BJ (cell line): ENCODE data around the gene SPACA9. TPM values are rescaled to one million over a fixed set of nuclear protein-coding genes. Genes with fewer than 3 reads are reported as not detected.

Source experiments
- CTCF ChIA-PET: fragments of 350-600 bp; formaldehyde crosslinking; extraction: SDS; loops from one replicate; lab custom pipeline; 2021; ENCODE audit warnings: antibody characterized with exemption, inconsistent platforms; lab: Yijun Ruan, JAX
- POLR2A ChIA-PET: fragments of 300-600 bp; sonication (Branson Sonifier 250); formaldehyde crosslinking; extraction: SDS; loops from one replicate; lab custom pipeline; 2021; ENCODE audit warnings: antibody characterized with exemption; lab: Charles Lee
- DNase-seq: peaks from one replicate; pipeline ENCODE4 v3.0.0-alpha.2; 2011; ENCODE audit warnings: low read depth
- H3K27me3 ChIP-seq: 2 replicates; pipeline ENCODE4 v1.6.0; 2011; ENCODE audit warnings: low read length; ENCODE audit not compliant: control insufficient read depth, insufficient read depth
- H3K36me3 ChIP-seq: 2 replicates; pipeline ENCODE4 v1.5.1; 2011; ENCODE audit warnings: low read length; ENCODE audit not compliant: control insufficient read depth, insufficient read depth
- H3K4me3 ChIP-seq: 2 replicates; pipeline ENCODE4 v1.5.1; 2011; ENCODE audit warnings: low read depth, mild to moderate bottlenecking, control low read depth, low read length
- polyA plus RNA-seq: library from polyadenylated mRNA; depleted of rRNA; stranded (reverse); fragments of >200 nt; gene quantifications from 2 replicates; pipeline ENCODE4 v1.2.3, GENCODE V29; 2011
- TF ChIP-seq, protein P1 (sequence below): IDR thresholded peaks from 2 replicates; pipeline ENCODE4 v1.5.1; 2011; ENCODE audit warnings: low read depth, mild to moderate bottlenecking, control low read depth, inconsistent platforms, low read length, moderate library complexity; ENCODE audit not compliant: insufficient read depth

The SPACA9 gene
- polyA plus RNA-seq, 1 experiment, result 5.1 TPM

DNA sequence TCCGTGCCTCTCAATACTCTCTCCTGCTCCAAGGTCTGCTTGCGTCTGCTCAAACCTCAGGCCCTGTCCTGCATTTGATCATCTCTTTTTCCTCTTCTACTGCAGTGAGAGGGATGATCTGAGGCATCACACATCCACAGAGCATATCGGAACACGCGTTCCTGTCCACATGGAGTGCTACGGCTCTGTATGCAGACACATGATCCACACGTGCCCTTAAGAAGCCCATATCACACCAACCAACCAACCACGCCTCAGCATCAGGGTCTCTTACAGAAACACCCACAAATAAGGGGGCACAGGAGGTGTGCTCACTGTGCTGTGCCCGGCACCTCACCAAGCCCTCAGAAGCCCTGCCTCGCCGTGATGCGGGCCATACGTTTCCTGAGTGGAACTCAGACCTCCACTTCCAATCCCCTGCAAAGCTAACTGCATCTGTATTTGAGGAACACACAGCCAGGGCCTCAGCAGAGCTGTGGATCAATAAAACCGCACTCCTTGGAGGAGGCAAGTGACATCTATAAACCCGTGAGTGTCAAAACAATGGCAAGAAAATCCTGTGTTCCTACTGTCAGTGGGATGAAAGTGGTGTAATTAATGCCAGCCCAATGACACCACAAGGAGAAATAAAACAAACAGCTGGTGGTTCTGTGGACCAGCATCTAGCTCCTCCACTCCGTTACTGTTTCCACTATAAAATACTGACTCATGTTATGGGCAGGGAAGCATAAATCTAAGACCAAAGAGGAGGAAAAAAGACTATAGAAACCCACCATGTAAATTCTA lies 41.0 kb upstream of the SPACA9 start:
- Histone ChIP-seq H3K36me3 (no peaks in the 10 kb centered on the region), H3K4me3 (no peak overlapping the region), H3K27me3 (peaks cover 12% of the 10 kb centered on the region)
- CTCF ChIA-PET, result no interaction called here
- no peak for DNase-seq
- POLR2A ChIA-PET, result no interaction called here
- TF ChIP-seq, protein P1, sequence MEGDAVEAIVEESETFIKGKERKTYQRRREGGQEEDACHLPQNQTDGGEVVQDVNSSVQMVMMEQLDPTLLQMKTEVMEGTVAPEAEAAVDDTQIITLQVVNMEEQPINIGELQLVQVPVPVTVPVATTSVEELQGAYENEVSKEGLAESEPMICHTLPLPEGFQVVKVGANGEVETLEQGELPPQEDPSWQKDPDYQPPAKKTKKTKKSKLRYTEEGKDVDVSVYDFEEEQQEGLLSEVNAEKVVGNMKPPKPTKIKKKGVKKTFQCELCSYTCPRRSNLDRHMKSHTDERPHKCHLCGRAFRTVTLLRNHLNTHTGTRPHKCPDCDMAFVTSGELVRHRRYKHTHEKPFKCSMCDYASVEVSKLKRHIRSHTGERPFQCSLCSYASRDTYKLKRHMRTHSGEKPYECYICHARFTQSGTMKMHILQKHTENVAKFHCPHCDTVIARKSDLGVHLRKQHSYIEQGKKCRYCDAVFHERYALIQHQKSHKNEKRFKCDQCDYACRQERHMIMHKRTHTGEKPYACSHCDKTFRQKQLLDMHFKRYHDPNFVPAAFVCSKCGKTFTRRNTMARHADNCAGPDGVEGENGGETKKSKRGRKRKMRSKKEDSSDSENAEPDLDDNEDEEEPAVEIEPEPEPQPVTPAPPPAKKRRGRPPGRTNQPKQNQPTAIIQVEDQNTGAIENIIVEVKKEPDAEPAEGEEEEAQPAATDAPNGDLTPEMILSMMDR, result no peak

DNA sequence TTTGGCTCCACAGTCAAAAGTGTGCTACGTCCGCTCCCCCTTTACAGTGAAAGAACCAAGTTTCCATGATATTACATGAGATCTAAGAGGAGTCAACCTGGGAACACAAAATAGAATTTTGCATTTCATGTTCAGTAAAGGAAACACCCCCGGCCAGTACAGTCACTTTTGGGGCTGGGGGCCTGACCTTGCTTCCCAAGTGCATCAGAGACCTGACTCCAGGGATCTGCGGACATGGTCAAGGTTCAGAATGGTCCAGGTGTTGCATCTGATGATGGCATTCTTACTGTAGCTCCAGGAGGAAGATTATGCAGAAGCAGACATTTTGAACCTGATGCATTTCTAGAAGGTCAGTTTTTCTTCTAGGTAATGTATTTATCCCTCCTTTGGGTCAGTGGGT lies 40.4 kb upstream of the SPACA9 start:
- peaks cover 6% of the 10 kb centered on the region for H3K27me3 ChIP-seq
- CTCF ChIA-PET, result no interaction called here
- H3K4me3 ChIP-seq, result no peak overlapping the region
- TF ChIP-seq, protein P1, result no peak
- H3K36me3 ChIP-seq, result no peaks in the 10 kb centered on the region
- DNase-seq, result no peak
- POLR2A ChIA-PET, result no interaction called here

DNA sequence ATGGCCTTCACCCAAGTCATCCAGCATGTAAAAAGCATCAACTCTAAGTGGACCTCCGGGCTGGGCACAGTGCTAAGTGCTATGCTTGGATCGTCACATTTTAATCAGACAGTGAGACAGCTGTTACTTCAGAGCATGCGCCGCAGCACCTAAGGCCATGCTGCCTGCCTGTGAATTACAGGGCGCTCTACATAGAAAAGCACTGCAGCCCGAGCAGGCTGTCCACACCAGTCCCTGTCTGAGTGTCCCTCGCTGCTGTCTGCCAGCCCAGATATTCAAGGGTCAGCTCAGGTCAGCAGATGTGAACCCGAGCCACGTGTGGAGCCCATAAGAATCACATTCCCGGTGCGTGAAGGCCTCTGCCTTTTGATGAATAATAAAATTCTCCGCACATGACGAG lies 37.7 kb upstream of the SPACA9 start:
- ChIA-PET POLR2A (no interaction called here), CTCF (no interaction called here)
- no peaks in the 10 kb centered on the region for H3K36me3 ChIP-seq
- H3K4me3 ChIP-seq, result no peak overlapping the region
- no peak for DNase-seq
- H3K27me3 ChIP-seq, result no peaks in the 10 kb centered on the region; the same call in 1 of the 2 replicates
- TF ChIP-seq, protein P1, result no peak

DNA sequence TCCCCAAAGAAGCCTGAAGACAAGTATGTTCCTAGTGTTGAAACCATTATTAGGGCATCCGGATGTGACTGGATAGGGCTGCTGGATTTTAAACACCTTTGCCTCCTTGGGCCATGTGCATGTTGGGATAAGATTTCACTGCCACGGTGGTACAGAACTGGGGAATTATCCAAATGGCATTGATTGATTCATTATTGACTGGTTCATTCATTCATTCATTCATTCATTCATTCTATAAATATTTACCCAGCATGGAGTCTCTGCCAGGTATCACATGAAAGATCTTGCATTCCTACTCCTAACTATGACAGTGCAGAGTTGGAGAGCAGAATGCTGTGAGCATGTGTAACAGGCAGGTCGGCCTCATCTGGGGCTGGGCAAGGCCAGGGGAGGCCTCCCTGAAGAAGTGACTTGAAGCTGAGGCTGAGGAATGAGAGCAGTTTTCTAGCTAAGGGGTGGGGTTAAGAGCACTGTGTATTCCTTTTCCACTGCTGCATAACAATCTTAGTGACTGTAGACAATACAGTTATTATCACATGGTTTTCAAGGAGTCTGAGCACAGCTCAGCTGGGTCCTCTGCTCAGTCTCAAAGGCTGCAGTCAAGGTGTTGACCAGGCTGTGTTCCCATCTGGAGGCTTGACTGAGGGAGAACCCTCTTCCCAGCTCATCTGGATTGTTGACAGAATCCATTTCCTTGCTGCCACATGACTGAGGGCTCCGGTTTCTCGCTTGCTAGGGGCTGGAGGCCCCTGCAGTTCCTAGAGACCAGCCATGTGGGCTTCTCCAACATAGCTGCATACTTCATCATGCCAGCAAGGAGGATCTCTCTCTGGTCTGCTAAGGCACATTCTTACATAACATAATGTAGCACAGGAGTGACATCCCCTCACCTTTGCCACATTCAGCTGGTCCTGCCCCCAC lies 36.3 kb upstream of the SPACA9 start:
- TF ChIP-seq, protein P1, result no peak
- ChIA-PET CTCF (interaction anchor here (0.8 kb wide), 1 partner anchor 60 kb away, joined by 4 read pairs; no protein-coding TSS in a partner anchor), POLR2A (no interaction called here)
- H3K27me3 ChIP-seq, result no peaks in the 10 kb centered on the region; the same call in 1 of the 2 replicates
- no peak for DNase-seq
- no peak overlapping the region for H3K4me3 ChIP-seq
- no peaks in the 10 kb centered on the region for H3K36me3 ChIP-seq
